NCI-H1092 (cell line): ENCODE data around the gene WDR86.

ENCODE experiments used
- DNase-seq: peaks from one replicate; lab custom pipeline; 2025; lab: John Stamatoyannopoulos, UW

WDR86 gene

GRCh38 chr7:151349507-151349853 is 60.4 kb downstream of the WDR86 start:
- DNase-seq, result no peak

DNA sequence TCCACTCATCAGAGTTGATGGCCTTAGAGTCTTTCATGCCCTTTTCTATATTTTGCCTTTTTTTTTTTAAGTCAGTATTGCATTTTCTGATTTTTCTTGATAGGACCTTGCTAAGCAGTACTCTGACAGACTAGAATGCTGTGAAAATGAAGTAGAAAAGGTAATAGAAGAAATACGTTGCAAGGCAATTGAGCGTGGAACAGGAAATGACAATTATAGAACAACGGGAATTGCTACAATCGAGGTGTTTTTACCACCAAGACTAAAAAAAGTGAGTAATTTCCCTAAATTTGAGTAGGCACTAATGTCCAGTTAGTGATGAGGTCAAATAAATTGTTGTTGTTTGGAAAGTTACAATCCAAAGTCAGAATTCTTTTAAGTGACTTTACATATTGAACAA is 60.9 kb downstream of the WDR86 start:
- no peak for DNase-seq

DNA sequence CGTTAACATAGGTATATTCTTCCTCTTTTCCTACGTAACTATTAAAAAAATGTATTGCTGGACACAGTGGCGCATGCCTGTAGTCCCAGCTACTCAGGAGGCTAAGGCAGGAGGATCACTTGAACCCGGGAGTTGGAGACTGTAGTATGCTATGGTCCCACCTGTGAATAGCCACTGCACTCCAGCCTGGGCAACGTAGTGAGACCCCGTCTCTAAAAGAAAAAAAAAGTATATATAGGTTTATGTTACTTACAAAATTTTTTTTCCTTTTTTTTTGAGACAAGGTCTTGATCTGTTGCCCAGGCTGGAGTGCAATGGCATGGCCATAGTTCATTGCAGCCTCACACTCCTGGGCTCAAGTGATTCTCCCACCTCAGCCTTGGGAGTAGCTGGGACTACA is 62.6 kb downstream of the WDR86 start:
- DNase-seq, result no peak

DNA sequence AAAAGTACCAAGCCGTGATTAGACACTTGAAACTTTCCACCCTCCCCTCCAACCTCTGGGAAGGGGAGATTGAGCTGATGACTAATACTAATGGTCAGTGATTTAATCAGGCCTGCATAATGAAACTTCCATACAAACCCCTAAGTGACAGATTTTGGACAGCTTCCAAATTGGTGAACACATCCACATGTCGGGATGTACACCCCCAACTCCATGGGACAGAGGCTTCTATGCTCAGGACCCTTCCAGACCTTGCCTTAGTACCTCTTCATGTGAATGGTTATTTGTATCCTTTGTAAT is 63.4 kb downstream of the WDR86 start:
- DNase-seq, result no peak

DNA sequence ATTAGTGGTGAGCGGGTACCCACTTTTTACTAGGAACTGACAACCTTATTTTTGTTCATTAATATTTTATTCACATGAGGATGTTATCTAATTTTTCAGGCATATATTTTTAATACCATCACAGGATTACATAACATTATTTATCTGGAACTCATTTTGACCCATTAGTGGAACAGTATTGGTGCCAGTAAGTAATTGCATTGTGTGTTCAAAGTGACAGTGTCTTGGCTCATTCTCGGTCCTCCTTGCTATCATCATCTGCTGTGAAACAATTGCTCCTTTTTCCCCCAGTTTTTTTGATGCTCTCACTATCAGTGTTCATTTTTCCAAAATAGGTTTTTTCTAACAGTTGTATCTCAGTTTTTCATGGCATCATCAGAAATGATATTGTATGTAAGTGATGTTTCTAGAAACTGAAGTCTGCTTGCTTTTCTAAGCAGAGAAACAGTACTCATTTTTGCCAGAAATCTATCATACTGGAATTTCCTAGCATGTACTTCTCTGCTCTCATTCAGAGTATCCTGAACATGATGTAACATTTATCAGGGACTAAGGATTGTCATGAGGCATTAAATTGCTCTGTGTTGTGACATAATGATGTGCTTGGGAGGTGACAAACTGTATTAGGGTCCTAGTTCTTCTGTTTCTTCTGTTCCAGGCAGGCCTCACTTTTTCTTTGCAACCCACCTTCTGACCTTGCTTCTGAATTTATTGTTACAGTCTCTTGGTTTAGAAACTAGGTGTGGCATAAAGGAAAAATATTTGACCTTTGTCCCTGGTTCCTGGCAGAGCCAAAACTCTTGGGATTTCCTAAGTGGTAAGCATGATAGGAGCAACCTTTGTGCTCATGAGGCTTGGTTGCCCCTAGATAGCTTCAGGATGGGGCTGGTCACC is 64.0 kb downstream of the WDR86 start:
- DNase-seq, result no peak

DNA sequence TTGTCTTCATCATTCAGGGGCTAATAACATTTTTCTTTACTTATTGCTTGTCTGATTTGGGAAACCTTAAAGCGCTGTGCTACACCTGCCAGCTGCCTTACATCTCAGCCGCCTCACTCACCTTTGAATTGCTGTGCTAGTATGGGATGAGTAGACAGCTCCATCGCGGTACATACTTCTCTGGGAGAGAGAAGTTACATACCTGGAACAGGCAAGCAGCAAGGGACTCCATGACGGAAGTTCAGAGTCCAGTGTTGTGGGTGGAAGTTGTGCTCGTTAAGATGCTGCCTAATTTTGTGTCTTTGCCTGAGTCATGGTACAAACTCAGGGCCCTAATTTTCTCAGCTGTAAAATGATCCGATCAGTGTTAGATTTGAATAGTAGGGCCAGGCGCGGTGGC is 66.3 kb downstream of the WDR86 start:
- no peak for DNase-seq

DNA sequence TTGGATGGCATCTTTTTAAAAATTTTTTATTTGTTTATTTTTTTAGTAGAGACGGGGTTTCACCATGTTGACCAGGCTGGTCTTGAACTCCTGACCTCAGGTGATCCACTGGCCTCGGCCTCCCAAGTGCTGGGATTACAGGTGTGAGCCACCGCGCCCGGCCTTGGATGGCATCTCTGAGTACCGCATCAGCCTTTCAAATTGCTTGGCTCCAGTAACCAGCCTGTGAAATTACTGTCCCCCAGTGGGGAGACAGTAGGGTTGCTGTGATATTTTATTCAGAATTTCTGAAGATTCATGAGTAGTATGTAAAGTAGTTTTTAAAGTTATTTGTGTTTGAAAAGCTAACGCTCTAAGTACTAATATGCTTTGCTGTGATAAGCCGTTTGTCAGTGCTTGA is 67.0 kb downstream of the WDR86 start:
- DNase-seq, result no peak

DNA sequence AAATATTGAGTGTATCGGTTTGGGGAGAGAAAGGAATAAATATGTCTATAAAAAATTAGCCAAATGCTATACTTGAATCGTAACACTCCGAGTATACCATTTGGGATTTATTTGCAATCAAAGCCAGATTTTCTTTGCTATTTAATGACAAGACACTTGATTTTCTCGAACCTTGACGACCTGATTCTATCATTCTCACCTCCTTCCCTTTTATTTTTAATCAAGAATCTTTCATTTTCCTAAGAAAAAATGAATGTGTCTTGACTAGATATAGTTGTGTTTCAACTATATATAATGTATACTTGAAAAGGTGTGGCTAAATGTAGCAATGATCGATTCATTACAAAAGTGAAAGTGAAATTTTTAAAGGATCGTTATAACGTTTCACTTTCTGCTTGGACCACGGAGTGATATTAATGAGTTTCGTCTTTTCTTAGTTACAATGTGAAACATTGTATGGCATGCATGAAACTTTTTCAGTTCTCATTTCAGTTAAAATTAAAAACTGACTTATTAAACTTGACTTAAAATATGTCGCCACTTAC is 67.7 kb downstream of the WDR86 start:
- no peak for DNase-seq

- DNase-seq, result peak; percentile 88
Measured at GRCh38 chr7:151341357-151342101, 68.3 kb downstream of the WDR86 start, which contains the start of gene NUB1. Gene NUB1, plus strand, starts transcription at chr7:151341812. Its CDS starts 3,538 bp downstream, at chr7:151345350.

DNA sequence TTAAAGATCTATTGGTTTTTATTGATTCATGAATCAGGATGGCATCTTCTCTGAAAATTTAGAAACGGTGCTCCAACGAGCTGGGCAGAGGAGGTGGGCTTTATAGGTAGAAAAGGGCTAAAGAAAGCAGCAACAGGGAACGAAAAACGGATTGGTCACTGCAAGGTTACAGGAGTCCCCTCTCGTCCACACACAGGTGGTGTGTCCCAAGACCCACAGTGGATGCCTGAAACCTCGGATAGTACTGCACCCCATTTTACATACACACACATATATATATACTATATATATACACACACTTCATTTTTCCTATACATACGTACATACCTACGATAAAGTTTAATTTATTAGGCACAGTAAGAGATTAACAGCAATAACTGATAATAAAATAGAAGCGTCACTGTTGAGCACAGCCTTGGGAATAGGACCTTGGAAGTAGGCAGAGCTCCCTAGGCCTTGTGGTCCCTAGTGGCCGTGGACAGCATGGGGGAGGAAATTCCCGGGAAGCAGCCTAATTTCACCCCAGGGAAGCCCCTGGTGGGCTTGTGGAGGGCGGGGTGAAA is 69.0 kb downstream of the WDR86 start:
- DNase-seq, result no peak

- DNase-seq, result no peak
Measured at GRCh38 chr7:151339651-151340382, 70.0 kb downstream of the WDR86 start.

DNA sequence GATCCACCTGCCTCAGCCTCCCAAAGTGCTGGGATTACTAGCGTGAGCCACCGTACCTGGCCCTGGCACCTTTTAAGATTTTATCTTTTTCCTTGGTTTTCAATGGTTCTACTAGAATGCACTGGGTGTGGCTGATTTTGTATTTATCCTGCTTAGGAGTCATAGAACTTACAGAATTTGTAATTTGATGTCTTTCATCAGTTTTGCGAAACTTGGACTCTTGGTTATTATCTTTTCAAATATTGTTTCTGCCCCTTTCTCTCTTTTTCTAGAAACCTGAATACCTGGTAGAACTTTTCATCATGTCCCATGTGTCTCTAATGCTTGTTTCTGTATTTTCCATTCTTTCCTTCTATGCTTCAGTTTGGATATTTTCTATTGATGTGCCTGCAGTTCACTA is 71.0 kb downstream of the WDR86 start:
- no peak for DNase-seq

GRCh38 chr7:151337346-151337745 is 72.5 kb downstream of the WDR86 start:
- DNase-seq, result no peak

DNA sequence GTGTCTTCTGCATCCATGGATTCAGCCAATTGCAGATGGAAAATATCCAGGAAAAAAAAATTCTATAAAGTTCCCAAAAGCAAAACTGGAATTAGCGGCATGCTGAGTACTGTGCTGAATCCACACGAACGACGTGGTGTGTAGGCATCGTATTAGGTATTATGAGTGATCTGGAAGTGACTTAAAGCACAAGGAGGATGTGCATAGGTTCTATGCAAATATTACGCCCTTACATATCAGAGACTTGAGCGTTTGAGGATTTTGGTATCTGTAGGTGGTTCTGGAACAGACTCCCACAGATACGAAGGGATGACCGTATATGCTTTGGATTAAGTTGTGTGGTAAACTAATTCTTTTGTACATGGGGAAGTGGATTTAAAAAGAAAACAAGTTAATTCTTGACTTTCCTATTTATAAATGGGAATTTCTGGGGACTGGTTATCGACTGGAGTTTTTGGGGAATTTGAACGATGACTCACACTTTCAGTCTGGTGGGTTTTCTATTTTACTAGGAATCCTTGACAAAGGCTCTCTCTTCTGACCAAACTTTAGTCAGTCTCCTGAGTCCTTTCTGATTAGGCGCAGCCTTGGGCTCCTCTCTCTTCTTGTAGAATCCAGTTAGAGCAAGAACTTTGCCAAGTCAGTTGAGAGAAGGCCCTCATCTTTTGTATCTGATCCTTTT is 73.7 kb downstream of the WDR86 start:
- DNase-seq, result no peak

- DNase-seq, result no peak
Measured at GRCh38 chr7:151334628-151335027, 75.2 kb downstream of the WDR86 start.
